ENCODE measurements around the gene RBFOX1.

GRCh38 chr16:7436306-7436705, 103.7 kb downstream of the RBFOX1 start:
- no peak for TF ChIP-seq POLR2A (IDR thresholded peaks at IDR 0.05)
- no peak for TF ChIP-seq CTCF (IDR thresholded peaks at IDR 0.05)
